GM12878 (cell line): Measurements from ENCODE around the gene MYH10. TPM values are rescaled to one million over a fixed set of nuclear protein-coding genes. Genes with fewer than 3 reads are reported as not detected.

Experiments used
- ATAC-seq: fragments of 200-7000 bp; cut with Tn5 transposase; 3 replicates; pipeline ENCODE4 v1.9.1; 2020; ENCODE audit warnings: mild to moderate bottlenecking, moderate library complexity
- BruUV-seq: library from RNA; stranded (reverse); fragments of 400-500 nt; replicated peaks from 2 replicates; lab custom pipeline; 2021; lab: Mats Ljungman, UMichigan
- CTCF ChIA-PET: fragments of 300-600 bp; sonication (Branson Sonifier 250); formaldehyde crosslinking; extraction: SDS; loops from one replicate; lab custom pipeline; 2021; ENCODE audit warnings: inconsistent platforms; lab: Yijun Ruan, JAX
- POLR2A ChIA-PET: fragments of 350-600 bp; formaldehyde crosslinking; extraction: SDS; loops from one replicate; lab custom pipeline; 2021; ENCODE audit warnings: inconsistent platforms; lab: Charles Lee
- RAD21 ChIA-PET: fragments of 300-600 bp; sonication (Branson Sonifier 250); formaldehyde crosslinking; loops from one replicate; lab custom pipeline; 2023; ENCODE audit warnings: antibody characterized with exemption; ENCODE audit not compliant: unreplicated experiment; lab: Charles Lee
- SMC1A ChIA-PET: fragments of 300-600 bp; sonication (Branson Sonifier 250); formaldehyde crosslinking; loops from one replicate; lab custom pipeline; 2023; ENCODE audit not compliant: unreplicated experiment, uncharacterized antibody; lab: Charles Lee
- DNase-seq: peaks from one replicate; pipeline ENCODE4 v3.0.0-alpha.2; 2011; ENCODE audit warnings: low read depth, low spot score
- FAIRE-seq: peaks from 3 replicates; lab custom pipeline; 2011; peaks lifted over from hg19 to GRCh38; lab: Jason Lieb, UNC
- H2AFZ ChIP-seq: 2 replicates; pipeline ENCODE4 v1.6.0; 2011; ENCODE audit warnings: low read depth, low read length, control low read depth; ENCODE audit not compliant: control insufficient read depth
- H3K27ac ChIP-seq: 2 replicates; pipeline ENCODE4 v1.5.1; 2011; ENCODE audit warnings: control low read depth; ENCODE audit not compliant: control insufficient read depth, insufficient read depth
- H3K27me3 ChIP-seq, 2 experiments: replicated peaks in 1 of 2; 2 replicates each; pipeline versions ENCODE4 v1.6.0 to v1.6.1; 2011; ENCODE audit warnings: low read length in 1 of 2; ENCODE audit not compliant: control insufficient read depth in 2 of 2, insufficient read depth in 2 of 2
- H3K36me3 ChIP-seq, 2 experiments: 2 replicates each; pipeline ENCODE4 v1.5.1; 2011; ENCODE audit warnings: low read length in 1 of 2; ENCODE audit not compliant: control insufficient read depth in 2 of 2, insufficient read depth in 2 of 2
- H3K4me1 ChIP-seq: 2 replicates; pipeline ENCODE4 v1.6.1; 2011; ENCODE audit warnings: mild to moderate bottlenecking, low read length, moderate library complexity, mixed read lengths; ENCODE audit not compliant: control insufficient read depth, insufficient read depth
- H3K4me2 ChIP-seq: 2 replicates; pipeline ENCODE4 v1.6.0; 2011; ENCODE audit warnings: control low read depth; ENCODE audit not compliant: control insufficient read depth, insufficient read depth
- H3K4me3 ChIP-seq: fragments of 200-600 bp; sonication (generic); 2 replicates; pipeline ENCODE4 v1.5.1; 2016
- H3K79me2 ChIP-seq: 2 replicates; pipeline ENCODE4 v1.6.0; 2011; ENCODE audit warnings: low read length; ENCODE audit not compliant: control insufficient read depth, insufficient read depth
- H3K9ac ChIP-seq: 2 replicates; pipeline ENCODE4 v1.8.0; 2011; ENCODE audit warnings: low read length, control low read depth, mixed read lengths; ENCODE audit not compliant: control insufficient read depth, insufficient read depth
- H3K9me3 ChIP-seq: replicated peaks from 3 replicates; pipeline ENCODE4 v1.5.1; 2011; ENCODE audit warnings: mild to moderate bottlenecking, low read length; ENCODE audit not compliant: control insufficient read depth, insufficient read depth
- H4K20me1 ChIP-seq: 2 replicates; pipeline ENCODE4 v1.6.0; 2011; ENCODE audit not compliant: control insufficient read depth, insufficient read depth
- ASH2L ChIP-seq: fragments of 300-600, 200-600 bp; sonication (generic); IDR thresholded peaks from 2 replicates; pipeline ENCODE4 v1.6.1; 2017; ENCODE audit warnings: low read depth, mild to moderate bottlenecking, borderline replicate concordance
- BCL11A ChIP-seq: IDR thresholded peaks from 2 replicates; pipeline ENCODE4 v1.6.1; 2011; ENCODE audit warnings: low read depth, low read length
- BHLHE40 ChIP-seq, 2 experiments: fragments of 450-650 bp in 1 of 2; IDR thresholded peaks; 2 replicates each; pipeline ENCODE4 v1.6.1; 2011 to 2017; ENCODE audit warnings: low read depth in 2 of 2, borderline replicate concordance in 1 of 2, improper control_type of control experiment in 1 of 2, low read length in 1 of 2, mild to moderate bottlenecking in 1 of 2
- BMI1 ChIP-seq: fragments of 450-650 bp; IDR thresholded peaks from 2 replicates; pipeline ENCODE4 v1.6.1; 2016; ENCODE audit warnings: mild to moderate bottlenecking, moderate library complexity, borderline replicate concordance
- CHD2 ChIP-seq: IDR thresholded peaks from 2 replicates; pipeline ENCODE4 v1.6.1; 2011; ENCODE audit warnings: low read depth, low read length, improper control_type of control experiment, borderline replicate concordance
- IRF3 ChIP-seq: fragments of 450-650 bp; IDR thresholded peaks from 2 replicates; pipeline ENCODE4 v1.6.1; 2014; ENCODE audit warnings: mild to moderate bottlenecking
- JUNB ChIP-seq: IDR thresholded peaks from 2 replicates; pipeline ENCODE4 v1.6.1; 2016; ENCODE audit warnings: antibody characterized with exemption, mild to moderate bottlenecking
- LARP7 ChIP-seq: fragments of 450-650 bp; IDR thresholded peaks from 2 replicates; pipeline ENCODE4 v1.6.1; 2017; ENCODE audit warnings: mild to moderate bottlenecking
- MTA3 ChIP-seq: IDR thresholded peaks from 2 replicates; pipeline ENCODE4 v1.6.1; 2012; ENCODE audit warnings: low read length, inconsistent platforms, borderline replicate concordance
- NFYA ChIP-seq: IDR thresholded peaks from 2 replicates; pipeline ENCODE4 v1.6.1; 2011; ENCODE audit warnings: low read depth, mild to moderate bottlenecking, low read length, improper control_type of control experiment, borderline replicate concordance
- NKRF ChIP-seq: fragments of 450-650 bp; conservative IDR thresholded peaks from 2 replicates; pipeline ENCODE4 v1.6.1; 2017; ENCODE audit warnings: mild to moderate bottlenecking, moderate library complexity
- NR2C1 ChIP-seq: fragments of 450-650 bp; IDR thresholded peaks from 2 replicates; pipeline ENCODE4 v1.6.1; 2017; ENCODE audit warnings: antibody characterized with exemption, mild to moderate bottlenecking, moderate library complexity
- NR2F1 ChIP-seq: fragments of 450-650 bp; conservative IDR thresholded peaks from 2 replicates; pipeline ENCODE4 v1.6.1; 2017; ENCODE audit warnings: mild to moderate bottlenecking
- RCOR1 ChIP-seq: conservative IDR thresholded peaks from 2 replicates; pipeline ENCODE4 v1.6.1; 2012; ENCODE audit warnings: low read depth, low read length, improper control_type of control experiment
- SIX5 ChIP-seq: IDR thresholded peaks from 2 replicates; pipeline ENCODE4 v1.6.1; 2011; ENCODE audit warnings: mild to moderate bottlenecking, low read depth, low read length, moderate library complexity; ENCODE audit not compliant: severe bottlenecking
- STAT3 ChIP-seq: IDR thresholded peaks from 2 replicates; pipeline ENCODE4 v1.6.1; 2011; ENCODE audit warnings: low read depth, low read length, improper control_type of control experiment
- TAF1 ChIP-seq: IDR thresholded peaks from 2 replicates; pipeline ENCODE4 v1.6.1; 2011; ENCODE audit warnings: mild to moderate bottlenecking, low read depth, low read length, borderline replicate concordance
- ZBED1 ChIP-seq: IDR thresholded peaks from 2 replicates; pipeline ENCODE4 v1.6.1; 2016; ENCODE audit warnings: borderline replicate concordance
- ZNF24 ChIP-seq: fragments of 450-650 bp; IDR thresholded peaks from 2 replicates; pipeline ENCODE4 v1.6.1; 2017; ENCODE audit warnings: antibody characterized with exemption, mild to moderate bottlenecking
- WGBS: methylation state at CpG from one replicate; pipeline ENCODE4 v1.1.6; 2016; ENCODE audit warnings: low lambda C conversion rate; ENCODE audit not compliant: insufficient replicate concordance, insufficient coverage; ENCODE audit errors: missing lambda C conversion rate; 5-methylcytosine and 5-hydroxymethylcytosine counted together
- in situ Hi-C: fragments of 300-500 bp; cut with MboI; formaldehyde crosslinking; loops from 9 replicates; pipeline ENCODE4 v1.14.3; 2018; ENCODE audit warnings: mixed read lengths
- intact Hi-C: fragments of 100-400 bp; cut with micrococcal nuclease; formaldehyde crosslinking; loops from one replicate; pipeline ENCODE4 v1.14.2; 2022; ENCODE audit not compliant: unreplicated experiment
- polyA plus RNA-seq, 11 experiments: library from polyadenylated mRNA; depleted of rRNA in 4 of 11; unstranded in 6 of 11; stranded (reverse) in 5 of 11; fragments of >200 nt; fragmentation: Nextera tagmentation in 4 of 11; fragmentation: Illumina TruSeq in 1 of 11; extraction: Ambion mirVana in 4 of 11; extraction: Trizol in 1 of 11; gene quantifications; 1 replicate in 1 of 11; 2 replicates in 10 of 11; pipeline versions ENCODE4 v1.2.1 to v1.2.3, GENCODE V29; 2011 to 2016; ENCODE audit warnings: inconsistent platforms in 2 of 11, missing spikeins in 2 of 11, low read depth in 1 of 11
- total RNA-seq, 4 experiments: library from RNA; depleted of rRNA in 3 of 4; stranded (reverse); fragments of >200 nt in 3 of 4; fragmentation: Illumina TruSeq in 1 of 4; extraction: Trizol in 1 of 4; gene quantifications; 2 replicates each; pipeline versions ENCODE4 v1.2.1 to v1.2.3, GENCODE V29; 2013 to 2021
- TF ChIP-seq, protein P1 (sequence below): IDR thresholded peaks from 2 replicates; pipeline ENCODE4 v1.6.1; 2011; ENCODE audit warnings: borderline replicate concordance, low read depth, mild to moderate bottlenecking, moderate library complexity, low read length; ENCODE audit not compliant: insufficient read depth, poor library complexity, severe bottlenecking

MYH10 gene
- total and polyA plus RNA-seq, 10 of the 15 experiments (the other 5 are each of a cell fraction or from before 2014, with no cell fraction given), result 0.33 to 7.1 (median 1.0) TPM

- no peak for TF ChIP-seq NKRF
- no peak for TF ChIP-seq RCOR1
- TF ChIP-seq SIX5, result no peak
- TF ChIP-seq, all 136 proteins: peak for 0
Observed at GRCh38 chr17:8557176-8557806, 73.2 kb downstream of the MYH10 start (continued).

- intact Hi-C loops, result no loop called here
- Histone ChIP-seq H3K9me3 (no peaks in the 10 kb centered on the region), H3K4me1 (no peaks in the 10 kb centered on the region), H2AFZ (no peak overlapping the region), H3K27ac (no peak overlapping the region), H3K79me2 (no peaks in the 10 kb centered on the region), H3K4me2 (no peak overlapping the region), H4K20me1 (no peaks in the 10 kb centered on the region), H3K27me3 (no peaks in the 10 kb centered on the region; a peak in 1 of 4 replicates), H3K9ac (no peak overlapping the region), H3K36me3 (no peaks in the 10 kb centered on the region), H3K4me3 (no peak overlapping the region)
- ChIA-PET POLR2A (no interaction called here), SMC1A (no interaction called here), RAD21 (no interaction called here), CTCF (no interaction called here)
- WGBS, result 37% methylated on average over 9 of the region's 9 CpGs
- DNase-seq (no peak), FAIRE-seq (no peak), ATAC-seq (no peak)
- TF ChIP-seq ASH2L (no peak), ZBED1 (no peak), BMI1 (no peak), IRF3 (no peak), NR2F1 (no peak), NFYA (no peak), CHD2 (no peak), JUNB (no peak), MTA3 (no peak), BHLHE40 (IDR thresholded peaks at IDR 0.05; ENCODE audit: borderline replicate concordance in 1 of 2, low read depth in 2 of 2, low read length in 1 of 2) (no peak), NR2C1 (no peak), LARP7 (no peak), ZNF24 (no peak), BCL11A (no peak), STAT3 (no peak), TAF1 (no peak)
- TF ChIP-seq, protein P1, sequence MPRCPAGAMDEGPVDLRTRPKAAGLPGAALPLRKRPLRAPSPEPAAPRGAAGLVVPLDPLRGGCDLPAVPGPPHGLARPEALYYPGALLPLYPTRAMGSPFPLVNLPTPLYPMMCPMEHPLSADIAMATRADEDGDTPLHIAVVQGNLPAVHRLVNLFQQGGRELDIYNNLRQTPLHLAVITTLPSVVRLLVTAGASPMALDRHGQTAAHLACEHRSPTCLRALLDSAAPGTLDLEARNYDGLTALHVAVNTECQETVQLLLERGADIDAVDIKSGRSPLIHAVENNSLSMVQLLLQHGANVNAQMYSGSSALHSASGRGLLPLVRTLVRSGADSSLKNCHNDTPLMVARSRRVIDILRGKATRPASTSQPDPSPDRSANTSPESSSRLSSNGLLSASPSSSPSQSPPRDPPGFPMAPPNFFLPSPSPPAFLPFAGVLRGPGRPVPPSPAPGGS, result no peak
- BruUV-seq, result no TSS peak
- in situ Hi-C loops, result no loop called here
Observed at GRCh38 chr17:8556074-8556473, 74.5 kb downstream of the MYH10 start.
